Activated CD4-positive, alpha-beta T cell treated with anti-CD3 and anti-CD28 coated beads, Interleukin-2, amount 50 U/mL, for 48 hours (primary cell): ENCODE measurements around the gene AKAP10.
"Not testable (repeated sequence)": the region's sequence is repeated elsewhere in the genome, so short reads cannot be mapped to it uniquely, and the experiment has no call there.

Experiments
- DNase-seq, 2 experiments: peaks; one replicate each; pipeline ENCODE4 v3.0.0-alpha.2; 2020

The AKAP10 gene

DNA sequence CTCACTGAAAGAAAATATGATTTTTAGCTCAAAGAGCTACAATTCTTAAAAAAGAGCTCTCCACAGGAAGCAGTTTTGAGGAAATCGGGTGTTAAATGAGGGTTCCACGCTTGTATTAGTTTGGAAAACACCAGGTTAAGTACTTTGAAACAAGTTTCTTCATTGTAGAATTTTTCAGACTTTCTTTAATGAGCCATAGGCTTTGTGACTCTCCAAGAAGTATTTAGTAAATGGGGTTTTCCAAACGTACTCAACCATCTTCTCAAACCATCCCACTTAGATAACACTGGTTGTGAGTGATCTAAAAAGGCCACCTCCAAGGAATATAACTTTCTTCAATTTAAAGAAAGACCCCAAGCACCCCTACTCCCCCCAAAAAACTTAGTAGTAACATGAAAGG is 112.6 kb downstream of the AKAP10 start:
- no peak for DNase-seq

- not testable (repeated sequence) for DNase-seq
These were observed 116.9 kb downstream of the AKAP10 start for GRCh38 chr17:19860647-19861177.

DNA sequence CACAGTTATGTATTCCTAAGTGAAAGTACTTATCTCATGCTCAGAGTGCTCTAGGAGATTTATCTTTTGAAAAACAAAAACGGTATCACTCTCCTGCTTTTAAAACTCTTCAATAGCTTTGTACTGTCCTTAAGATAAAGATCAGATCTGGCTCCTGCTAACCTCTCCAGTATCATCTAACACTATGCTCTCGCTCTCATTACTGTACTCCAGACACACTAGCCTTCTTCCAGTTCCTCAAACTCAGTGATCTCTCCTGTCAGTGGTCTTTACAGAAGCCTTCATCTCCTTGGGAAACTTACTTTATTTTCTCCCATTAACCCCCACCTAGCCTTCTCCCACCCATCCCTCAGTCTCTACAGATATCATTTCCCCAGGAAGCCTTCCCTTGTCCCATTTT is 120.0 kb downstream of the AKAP10 start:
- no peak for DNase-seq
